Raji (cell line): ENCODE data around the gene LIM2.

ENCODE experiments used
- POLR2A ChIP-seq: IDR thresholded peaks from 2 replicates; pipeline ENCODE4 v1.6.1; 2011; ENCODE audit warnings: low read depth, low read length, control low read depth; ENCODE audit not compliant: insufficient read depth

Gene LIM2

GRCh38 chr19:51387924-51388389 is at the start of gene LIM2:
LIM2 (minus strand) TSS chr19:51387974; CDS start chr19:51387443, 531 bp downstream.
- TF ChIP-seq POLR2A, result no peak

GRCh38 chr19:51434456-51434855 is 46.7 kb upstream of the LIM2 start:
- TF ChIP-seq POLR2A, result no peak

- TF ChIP-seq POLR2A, result no peak
Observed at GRCh38 chr19:51433043-51433442, 45.3 kb upstream of the LIM2 start.

- no peak for TF ChIP-seq POLR2A
Observed at GRCh38 chr19:51431124-51431523, 43.4 kb upstream of the LIM2 start.

GRCh38 chr19:51430221-51430620 is 42.4 kb upstream of the LIM2 start:
- no peak for TF ChIP-seq POLR2A

- no peak for TF ChIP-seq POLR2A
Observed at GRCh38 chr19:51427201-51427600, 39.4 kb upstream of the LIM2 start.

- no peak for TF ChIP-seq POLR2A
Observed at GRCh38 chr19:51422053-51422448, 34.3 kb upstream of the LIM2 start.

GRCh38 chr19:51421229-51422052 is 33.7 kb upstream of the LIM2 start:
- TF ChIP-seq POLR2A, result no peak

GRCh38 chr19:51418707-51419106 is 30.9 kb upstream of the LIM2 start:
- no peak for TF ChIP-seq POLR2A

GRCh38 chr19:51417810-51418157 is 30.0 kb upstream of the LIM2 start:
- no peak for TF ChIP-seq POLR2A

GRCh38 chr19:51417107-51417809 is 29.5 kb upstream of the LIM2 start, which contains the start of gene SIGLEC10:
SIGLEC10 (minus strand) TSS chr19:51417642; CDS start chr19:51417581, 61 bp downstream.
- TF ChIP-seq POLR2A, result peak; percentile 75

- no peak for TF ChIP-seq POLR2A
Observed at GRCh38 chr19:51415187-51415586, 27.4 kb upstream of the LIM2 start.

- TF ChIP-seq POLR2A, result no peak
Observed at GRCh38 chr19:51410950-51411748, 23.4 kb upstream of the LIM2 start.

GRCh38 chr19:51407511-51408131 is 19.8 kb upstream of the LIM2 start:
- no peak for TF ChIP-seq POLR2A

GRCh38 chr19:51402117-51402516 is 14.3 kb upstream of the LIM2 start:
- no peak for TF ChIP-seq POLR2A
